IMR-90 (cell line): ENCODE results near the gene POLD1. TPM values are rescaled to one million over a fixed set of nuclear protein-coding genes. Genes with fewer than 3 reads are reported as not detected.
"Not testable (repeated sequence)": the region's sequence is repeated elsewhere in the genome, so short reads cannot be mapped to it uniquely, and the experiment has no call there.

ENCODE experiments used
- ATAC-seq: fragments of 200-7000 bp; cut with Tn5 transposase; 2 replicates; pipeline ENCODE4 v1.9.1; 2020; ENCODE audit warnings: low read depth, mild to moderate bottlenecking, moderate library complexity
- BruUV-seq: library from RNA; stranded (reverse); fragments of 400-500 nt; replicated peaks from 2 replicates; lab custom pipeline; 2021; lab: Mats Ljungman, UMichigan
- CTCF ChIA-PET: fragments of 300-600 bp; formaldehyde crosslinking; extraction: SDS; loops from one replicate; lab custom pipeline; 2021; ENCODE audit warnings: antibody characterized with exemption; lab: Yijun Ruan, JAX
- POLR2A ChIA-PET: fragments of 300-600 bp; sonication (Branson Sonifier 250); formaldehyde crosslinking; loops from one replicate; lab custom pipeline; 2022; ENCODE audit warnings: antibody characterized with exemption; ENCODE audit not compliant: unreplicated experiment; lab: Charles Lee
- DNase-seq: peaks from one replicate; pipeline ENCODE4 v3.0.0; 2013
- H2AFZ ChIP-seq: replicated peaks from 2 replicates; pipeline ENCODE3; 2013; ENCODE audit warnings: low read length, mild to moderate bottlenecking; ENCODE audit not compliant: poor library complexity
- H2AK5ac ChIP-seq: 2 replicates; pipeline ENCODE4 v1.6.1; 2013; ENCODE audit warnings: low read depth, low read length, inconsistent platforms
- H2AK9ac ChIP-seq: replicated peaks from 2 replicates; pipeline ENCODE3; 2013; ENCODE audit warnings: mild to moderate bottlenecking, low read depth, low read length, moderate library complexity; ENCODE audit not compliant: poor library complexity
- H2BK120ac ChIP-seq: 2 replicates; pipeline ENCODE4 v1.6.1; 2013; ENCODE audit warnings: low read depth, low read length, inconsistent platforms
- H2BK15ac ChIP-seq: 3 replicates; pipeline ENCODE4 v1.6.1; 2013; ENCODE audit warnings: low read depth, low read length, inconsistent platforms
- H2BK20ac ChIP-seq: 2 replicates; pipeline ENCODE4 v1.6.1; 2013; ENCODE audit warnings: low read depth, mild to moderate bottlenecking, inconsistent platforms, low read length, moderate library complexity
- H2BK5ac ChIP-seq: 2 replicates; pipeline ENCODE4 v1.6.1; 2013; ENCODE audit warnings: mild to moderate bottlenecking, low read depth, low read length, inconsistent platforms; ENCODE audit not compliant: poor library complexity, severe bottlenecking
- H3K14ac ChIP-seq: replicated peaks from 2 replicates; pipeline ENCODE4 v1.6.1; 2013; ENCODE audit warnings: low read depth, low read length, inconsistent platforms
- H3K18ac ChIP-seq: 2 replicates; pipeline ENCODE4 v1.6.1; 2013; ENCODE audit warnings: low read depth, low read length, control low read depth
- H3K23ac ChIP-seq: 2 replicates; pipeline ENCODE4 v1.6.1; 2013; ENCODE audit warnings: low read depth, low read length, inconsistent platforms
- H3K27ac ChIP-seq: 2 replicates; pipeline ENCODE4 v1.5.1; 2013; ENCODE audit warnings: mild to moderate bottlenecking, control low read depth, low read length; ENCODE audit not compliant: insufficient read depth
- H3K27me3 ChIP-seq: 2 replicates; pipeline ENCODE4 v1.6.1; 2013; ENCODE audit warnings: low read length; ENCODE audit not compliant: control insufficient read depth, insufficient read depth
- H3K36me3 ChIP-seq: 2 replicates; pipeline ENCODE4 v1.6.1; 2013; ENCODE audit warnings: low read length, mixed read lengths; ENCODE audit not compliant: control insufficient read depth, insufficient read depth
- H3K4ac ChIP-seq: 2 replicates; pipeline ENCODE4 v1.6.1; 2013; ENCODE audit warnings: low read depth, low read length, inconsistent platforms
- H3K4me1 ChIP-seq: 2 replicates; pipeline ENCODE4 v1.6.1; 2013; ENCODE audit warnings: low read length, mixed read lengths; ENCODE audit not compliant: control insufficient read depth, insufficient read depth
- H3K4me2 ChIP-seq: 2 replicates; pipeline ENCODE4 v1.6.1; 2013; ENCODE audit warnings: low read depth, mild to moderate bottlenecking, control low read depth, low read length, moderate library complexity
- H3K4me3 ChIP-seq: 2 replicates; pipeline ENCODE4 v1.5.1; 2013; ENCODE audit warnings: low read depth, mild to moderate bottlenecking, control low read depth, low read length, moderate library complexity; ENCODE audit not compliant: insufficient read depth
- H3K56ac ChIP-seq: 2 replicates; pipeline ENCODE4 v1.6.1; 2013; ENCODE audit warnings: low read length, inconsistent platforms; ENCODE audit not compliant: insufficient read depth; ENCODE audit errors: extremely low read depth
- H3K79me1 ChIP-seq, 2 experiments: 2 replicates each; pipeline ENCODE4 v1.6.1; 2013; ENCODE audit warnings: low read length in 2 of 2, inconsistent platforms in 1 of 2, low read depth in 1 of 2
- H3K9ac ChIP-seq: 2 replicates; pipeline ENCODE4 v1.6.1; 2013; ENCODE audit warnings: low read depth, low read length, control low read depth
- H3K9me1 ChIP-seq: 2 replicates; pipeline ENCODE4 v1.6.1; 2013; ENCODE audit warnings: low read length, inconsistent platforms; ENCODE audit not compliant: insufficient read depth
- H3K9me3 ChIP-seq: 2 replicates; pipeline ENCODE4 v1.6.1; 2013; ENCODE audit warnings: low read length; ENCODE audit not compliant: control insufficient read depth, insufficient read depth
- H4K20me1 ChIP-seq: 2 replicates; pipeline ENCODE4 v1.6.1; 2013; ENCODE audit warnings: low read length, inconsistent platforms; ENCODE audit not compliant: insufficient read depth
- H4K5ac ChIP-seq: 2 replicates; pipeline ENCODE4 v1.6.1; 2013; ENCODE audit warnings: mild to moderate bottlenecking, low read depth, low read length, control low read depth
- H4K8ac ChIP-seq, 2 experiments: 2 replicates each; pipeline ENCODE4 v1.6.1; 2013; ENCODE audit warnings: low read depth in 2 of 2, low read length in 2 of 2, control low read depth in 1 of 2, inconsistent platforms in 1 of 2
- H4K91ac ChIP-seq: 2 replicates; pipeline ENCODE4 v1.6.1; 2013; ENCODE audit warnings: low read depth, low read length, inconsistent platforms; ENCODE audit not compliant: insufficient read depth
- BHLHE40 ChIP-seq: fragments of 150-350 bp; IDR thresholded peaks from 2 replicates; pipeline ENCODE4 v1.6.1; 2016; ENCODE audit warnings: mild to moderate bottlenecking, low read depth, low read length
- FOS ChIP-seq: fragments of 150-350 bp; IDR thresholded peaks from 2 replicates; pipeline ENCODE4 v1.6.1; 2016; ENCODE audit warnings: low read depth, low read length
- MXI1 ChIP-seq: IDR thresholded peaks from 2 replicates; pipeline ENCODE4 v1.6.1; 2012; ENCODE audit warnings: low read depth, mild to moderate bottlenecking, low read length, moderate library complexity, borderline replicate concordance
- RFX5 ChIP-seq: IDR thresholded peaks from 2 replicates; pipeline ENCODE4 v1.8.0; 2012; ENCODE audit warnings: low read depth, mild to moderate bottlenecking, low read length, moderate library complexity
- WGBS, 2 experiments: methylation state at CpG; one replicate each; pipeline versions ENCODE4 v1.1.5 to v1.1.7; 2013; ENCODE audit warnings: missing lambda C conversion rate in 2 of 2; ENCODE audit not compliant: insufficient read length in 1 of 2; ENCODE audit errors: extremely low coverage in 2 of 2; 5-methylcytosine and 5-hydroxymethylcytosine counted together
- dilution Hi-C: fragments of 300-500 bp; cut with HindIII; formaldehyde crosslinking; loops from one replicate; pipeline ENCODE4 v1.14.3; 2018; ENCODE audit warnings: low sequenced_read_pairs; ENCODE audit not compliant: unreplicated experiment
- in situ Hi-C: fragments of 300-500 bp; cut with MboI; formaldehyde crosslinking; loops from 3 replicates; pipeline ENCODE4 v1.14.3; 2019; ENCODE audit warnings: low sequenced_read_pairs, inconsistent platforms, mixed read lengths
- intact Hi-C: fragments of 100-400 bp; cut with micrococcal nuclease; formaldehyde crosslinking; loops from 2 replicates; pipeline ENCODE4 v1.10.0; 2022
- polyA plus RNA-seq, 3 experiments: library from polyadenylated mRNA; depleted of rRNA; stranded (reverse); fragments of >200 nt; gene quantifications; 2 replicates each; pipeline ENCODE4 v1.2.3, GENCODE V29; 2012; ENCODE audit warnings: low replicate concordance in 1 of 3
- total RNA-seq: library from RNA; depleted of rRNA; stranded (reverse); fragments of >200 nt; gene quantifications from 2 replicates; pipeline ENCODE4 v1.2.3, GENCODE V29; 2012

POLD1 gene
- total and polyA plus RNA-seq, 2 of the 4 experiments (the other 2 are of a cell fraction), result 13.8 to 28.9 TPM

DNA sequence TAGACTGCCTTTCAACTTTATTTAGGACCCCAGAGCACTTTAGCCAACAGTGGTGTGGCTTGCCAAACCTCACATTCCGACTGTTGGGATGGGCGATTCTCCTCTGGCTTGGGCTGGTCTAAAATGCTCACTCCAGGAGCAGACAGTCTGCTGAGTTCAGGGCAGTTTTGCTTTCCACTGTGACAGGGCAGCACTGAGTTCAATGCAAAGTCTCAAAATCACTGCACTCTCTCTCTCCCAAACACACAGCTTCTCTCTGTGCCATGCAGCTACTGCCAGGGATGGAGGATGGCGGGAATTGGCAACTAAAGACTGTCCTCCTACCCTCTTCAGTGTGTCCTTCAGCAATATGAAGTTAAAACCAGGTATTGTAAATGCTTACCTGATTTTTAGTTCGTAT lies 31.9 kb upstream of the POLD1 start (continued):
- TF ChIP-seq RFX5 (no peak), MXI1 (no peak), FOS (no peak), BHLHE40 (no peak)

DNA sequence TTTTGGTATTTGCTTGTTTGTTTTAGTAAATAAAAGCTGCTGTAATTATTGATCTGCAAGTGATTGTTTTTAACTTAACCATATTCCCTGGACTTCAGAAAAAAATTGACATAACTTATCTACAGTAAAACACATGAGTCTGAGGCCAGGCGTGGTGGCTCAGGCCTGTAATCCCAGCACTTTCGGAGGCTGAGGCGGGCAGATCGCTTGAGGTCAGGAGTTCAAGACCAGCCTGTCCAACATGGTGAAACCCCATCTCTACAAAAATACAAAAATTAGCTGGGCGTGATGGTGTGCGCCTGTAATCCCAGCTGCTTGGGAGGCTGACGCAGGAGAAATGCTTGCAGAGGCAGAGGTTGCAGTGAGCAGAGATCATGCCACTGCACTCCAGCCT lies 30.7 kb upstream of the POLD1 start:
- WGBS, 2 experiments, result 75% methylated on average over 5 of the region's 7 CpGs; no CpG with 5 or more reads in 1 of the 2 experiments
- H2BK20ac ChIP-seq, H3K4ac ChIP-seq, H3K36me3 ChIP-seq, H3K56ac ChIP-seq, H2AFZ ChIP-seq, dilution Hi-C loops, H4K20me1 ChIP-seq, CTCF ChIA-PET, ATAC-seq, H3K4me2 ChIP-seq, H4K91ac ChIP-seq, H3K4me1 ChIP-seq, H2AK5ac ChIP-seq, H3K9ac ChIP-seq, H3K18ac ChIP-seq, H4K5ac ChIP-seq, H2BK15ac ChIP-seq, H3K23ac ChIP-seq, H4K8ac ChIP-seq, H3K14ac ChIP-seq, H2AK9ac ChIP-seq, H2BK120ac ChIP-seq, DNase-seq, H3K9me3 ChIP-seq, H3K4me3 ChIP-seq, POLR2A ChIA-PET, H3K79me1 ChIP-seq, H3K9me1 ChIP-seq, BruUV-seq, H3K27ac ChIP-seq, H3K27me3 ChIP-seq, H2BK5ac ChIP-seq: not testable (repeated sequence)
- intact Hi-C loops (loop anchor here (10.0 kb wide), 1 partner anchor 661 kb away; the partner anchor contains the start of gene KLK10), in situ Hi-C loops (loop anchor here (10.0 kb wide), 1 partner anchor 431 kb away; no protein-coding TSS in a partner anchor)
